Measurements from ENCODE around the gene SRXN1.

SRXN1 gene

GRCh38 chr20:644692-645317 is 8.2 kb downstream of the SRXN1 start:
- TF ChIP-seq CTCF (IDR thresholded peaks at IDR 0.05), result no peak

GRCh38 chr20:642398-643174 is 10.4 kb downstream of the SRXN1 start:
- TF ChIP-seq CTCF (IDR thresholded peaks at IDR 0.05), result no peak

DNA sequence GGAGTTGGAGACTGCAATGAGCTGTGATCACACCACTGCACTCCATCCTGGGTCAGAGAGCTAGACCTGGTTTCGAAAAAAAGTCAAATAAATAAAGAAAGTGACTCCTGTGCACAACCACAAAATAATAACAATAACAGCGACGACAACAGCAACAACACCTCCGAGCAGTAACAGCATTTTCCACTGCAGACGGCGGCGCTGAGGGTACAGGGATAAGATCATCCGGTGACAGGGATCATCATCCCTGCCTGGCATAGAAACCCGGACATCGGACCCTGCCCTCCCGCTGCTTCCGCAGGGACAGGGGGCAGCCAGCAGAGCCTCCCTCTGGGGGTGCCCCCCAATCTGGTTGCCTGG is 11.5 kb downstream of the SRXN1 start:
- no peak for TF ChIP-seq CTCF (IDR thresholded peaks at IDR 0.05)

DNA sequence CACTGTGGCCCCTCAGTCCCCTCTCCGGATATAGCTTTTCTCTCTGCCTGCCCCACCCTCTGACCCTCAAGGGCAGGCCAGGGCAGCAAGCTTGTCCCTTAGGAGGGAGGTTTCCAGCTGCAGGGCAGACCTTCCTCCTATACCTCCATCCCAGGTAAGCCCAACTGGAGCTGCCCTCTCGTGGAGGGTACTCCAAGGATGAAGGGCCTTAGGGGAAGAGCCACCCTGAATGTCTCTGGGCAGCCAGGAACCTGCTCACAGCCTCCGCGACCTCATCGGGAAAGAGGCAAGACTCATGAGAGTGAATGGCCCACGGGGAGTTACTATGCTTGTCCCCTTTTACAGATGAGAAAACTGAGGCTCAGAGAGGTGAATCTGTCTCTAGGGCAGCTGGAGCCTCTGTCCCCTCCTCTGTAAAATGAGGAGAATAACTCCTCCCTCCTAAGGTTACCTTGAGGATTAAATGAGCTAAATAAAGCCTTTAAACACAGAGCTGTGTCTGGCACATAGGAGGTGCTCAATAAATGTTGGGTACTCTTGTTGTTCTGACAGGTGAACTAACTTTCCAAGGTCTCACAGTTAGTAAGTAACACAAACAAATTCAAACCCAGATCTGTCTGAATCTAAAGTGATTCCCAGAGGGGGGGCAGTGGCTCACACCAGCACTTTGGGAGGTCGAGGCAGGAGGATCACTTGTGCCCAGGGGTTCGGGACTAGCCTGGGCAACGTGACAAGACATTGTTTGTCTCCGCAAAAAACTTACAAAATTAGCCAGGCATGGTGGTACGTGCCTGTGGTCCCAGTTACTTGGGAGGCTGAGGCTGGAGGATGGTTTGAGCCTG is 12.1 kb downstream of the SRXN1 start:
- TF ChIP-seq CTCF (IDR thresholded peaks at IDR 0.05), result no peak

- TF ChIP-seq CTCF (IDR thresholded peaks at IDR 0.05), result no peak
These were observed 14.4 kb downstream of the SRXN1 start for GRCh38 chr20:638579-638978.

GRCh38 chr20:637559-637958 is 15.4 kb downstream of the SRXN1 start:
- TF ChIP-seq CTCF (IDR thresholded peaks at IDR 0.05), result no peak

DNA sequence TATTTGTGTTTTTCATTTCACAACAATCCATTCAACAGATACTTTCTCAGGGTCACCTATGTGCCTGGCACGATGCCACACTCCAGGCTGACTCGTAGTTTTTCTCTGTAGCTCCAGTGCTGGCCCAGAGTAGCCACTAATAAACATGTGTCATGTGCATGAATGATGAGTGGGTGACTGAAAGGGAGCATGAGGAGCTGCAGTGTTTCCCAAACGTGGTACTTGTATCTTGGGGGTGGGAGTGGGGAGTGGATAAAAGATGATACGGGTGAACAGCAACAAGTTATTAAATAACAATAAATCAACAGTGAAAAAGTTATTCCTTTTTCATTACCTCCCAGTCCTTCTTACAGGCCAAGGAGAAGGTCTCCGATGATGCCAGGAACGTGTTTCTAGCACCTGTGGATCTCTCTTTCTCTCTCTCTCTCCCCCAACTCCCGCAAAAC is 17.1 kb downstream of the SRXN1 start:
- no peak for TF ChIP-seq CTCF (IDR thresholded peaks at IDR 0.05)
